ENCODE results near the gene TINCR.

Gene TINCR

GRCh38 chr19:5588441-5588840 is 20.7 kb upstream of the TINCR start:
- no peak overlapping the region for H3K27ac ChIP-seq
- no peak for TF ChIP-seq CTCF (conservative IDR thresholded peaks at IDR 0.05)

- TF ChIP-seq CTCF (conservative IDR thresholded peaks at IDR 0.05) = no peak
- no peak overlapping the region for H3K27ac ChIP-seq
These were observed 19.9 kb upstream of the TINCR start for GRCh38 chr19:5587661-5588060.

- H3K27ac ChIP-seq = no peak overlapping the region
- TF ChIP-seq CTCF (conservative IDR thresholded peaks at IDR 0.05) = no peak
These were observed 19.3 kb upstream of the TINCR start for GRCh38 chr19:5587071-5587455.

- TF ChIP-seq CTCF (conservative IDR thresholded peaks at IDR 0.05) = no peak
- H3K27ac ChIP-seq = no peak overlapping the region
These were observed 18.7 kb upstream of the TINCR start for GRCh38 chr19:5586300-5587070.

- H3K27ac ChIP-seq = no peak overlapping the region
- TF ChIP-seq CTCF (conservative IDR thresholded peaks at IDR 0.05) = no peak
These were observed 17.9 kb upstream of the TINCR start for GRCh38 chr19:5585461-5586299.

- no peak for TF ChIP-seq CTCF (conservative IDR thresholded peaks at IDR 0.05)
- H3K27ac ChIP-seq = peak overlapping the region; percentile 87
These were observed 12.4 kb upstream of the TINCR start for GRCh38 chr19:5580161-5580571.

GRCh38 chr19:5579697-5580096 is 11.9 kb upstream of the TINCR start:
- no peak for TF ChIP-seq CTCF (conservative IDR thresholded peaks at IDR 0.05)
- H3K27ac ChIP-seq = peak overlapping the region; percentile 87

Data from VCaP (cell line).